ENCODE results near the gene GRIP2. TPM values are rescaled to one million over a fixed set of nuclear protein-coding genes. Genes with fewer than 3 reads are reported as not detected.

The GRIP2 gene
- total RNA-seq, 1 donor from 2014 or later, result not detected

DNA sequence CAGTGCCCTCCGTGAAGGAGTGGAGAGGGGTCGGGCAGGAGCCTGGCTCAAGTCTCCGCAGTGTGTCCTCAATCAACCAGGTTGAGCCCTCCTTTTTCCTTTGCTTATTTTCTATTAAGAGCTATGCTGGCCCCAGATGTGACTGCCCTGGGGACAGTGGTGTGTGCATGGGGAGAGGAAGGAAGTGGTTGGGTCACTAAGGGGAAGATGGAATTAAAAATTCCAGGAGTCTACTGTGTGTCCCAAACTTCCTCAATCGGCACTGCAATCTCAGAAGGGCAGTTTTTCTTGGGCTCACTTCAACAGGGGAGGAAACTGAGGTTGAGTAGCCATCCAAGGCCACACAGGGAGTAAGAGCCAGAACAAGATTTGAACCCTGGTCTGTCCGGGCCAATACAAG lies 13.7 kb upstream of the GRIP2 start:
- no peaks in the 10 kb centered on the region for H3K36me3 Mint-ChIP-seq
- no peaks in the 10 kb centered on the region for H3K79me2 ChIP-seq (ENCODE audit: low read depth)
- no peaks in the 10 kb centered on the region for H3K4me1 ChIP-seq
- no peaks in the 10 kb centered on the region for H3K36me3 ChIP-seq
- no peak overlapping the region for H3K4me3 ChIP-seq
- no peak overlapping the region for H2AFZ ChIP-seq (replicated peaks)
- H3K27ac Mint-ChIP-seq, result no peak overlapping the region
- H3K9me3 ChIP-seq (ENCODE audit: low read depth), result no peaks in the 10 kb centered on the region
- no peaks in the 10 kb centered on the region for H3K9me3 Mint-ChIP-seq
- no peak overlapping the region for H3K9ac ChIP-seq
- DNase-seq (ENCODE audit: low spot score), result no peak
- no peaks in the 10 kb centered on the region for H3F3A ChIP-seq (ENCODE audit: low read depth)
- H3K4me3 Mint-ChIP-seq, result no peak overlapping the region
- peaks cover 27% of the 10 kb centered on the region for H3K4me1 Mint-ChIP-seq
- H4K20me1 ChIP-seq (ENCODE audit: low read depth), result no peaks in the 10 kb centered on the region
- H3K27ac ChIP-seq, result no peak overlapping the region
- H3K27me3 ChIP-seq, result peaks cover 2% of the 10 kb centered on the region
- TF ChIP-seq, protein P1, sequence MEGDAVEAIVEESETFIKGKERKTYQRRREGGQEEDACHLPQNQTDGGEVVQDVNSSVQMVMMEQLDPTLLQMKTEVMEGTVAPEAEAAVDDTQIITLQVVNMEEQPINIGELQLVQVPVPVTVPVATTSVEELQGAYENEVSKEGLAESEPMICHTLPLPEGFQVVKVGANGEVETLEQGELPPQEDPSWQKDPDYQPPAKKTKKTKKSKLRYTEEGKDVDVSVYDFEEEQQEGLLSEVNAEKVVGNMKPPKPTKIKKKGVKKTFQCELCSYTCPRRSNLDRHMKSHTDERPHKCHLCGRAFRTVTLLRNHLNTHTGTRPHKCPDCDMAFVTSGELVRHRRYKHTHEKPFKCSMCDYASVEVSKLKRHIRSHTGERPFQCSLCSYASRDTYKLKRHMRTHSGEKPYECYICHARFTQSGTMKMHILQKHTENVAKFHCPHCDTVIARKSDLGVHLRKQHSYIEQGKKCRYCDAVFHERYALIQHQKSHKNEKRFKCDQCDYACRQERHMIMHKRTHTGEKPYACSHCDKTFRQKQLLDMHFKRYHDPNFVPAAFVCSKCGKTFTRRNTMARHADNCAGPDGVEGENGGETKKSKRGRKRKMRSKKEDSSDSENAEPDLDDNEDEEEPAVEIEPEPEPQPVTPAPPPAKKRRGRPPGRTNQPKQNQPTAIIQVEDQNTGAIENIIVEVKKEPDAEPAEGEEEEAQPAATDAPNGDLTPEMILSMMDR (IDR thresholded peaks at IDR 0.05), result no peak
- TF ChIP-seq EZH2 (IDR thresholded peaks at IDR 0.05), result no peak
- TF ChIP-seq EZH2phosphoT487 (IDR thresholded peaks at IDR 0.05), result no peak
- no peak overlapping the region for H3K4me2 ChIP-seq
- peaks cover 14% of the 10 kb centered on the region for H3K27me3 Mint-ChIP-seq (ENCODE audit: insufficient read depth, low read depth)

DNA sequence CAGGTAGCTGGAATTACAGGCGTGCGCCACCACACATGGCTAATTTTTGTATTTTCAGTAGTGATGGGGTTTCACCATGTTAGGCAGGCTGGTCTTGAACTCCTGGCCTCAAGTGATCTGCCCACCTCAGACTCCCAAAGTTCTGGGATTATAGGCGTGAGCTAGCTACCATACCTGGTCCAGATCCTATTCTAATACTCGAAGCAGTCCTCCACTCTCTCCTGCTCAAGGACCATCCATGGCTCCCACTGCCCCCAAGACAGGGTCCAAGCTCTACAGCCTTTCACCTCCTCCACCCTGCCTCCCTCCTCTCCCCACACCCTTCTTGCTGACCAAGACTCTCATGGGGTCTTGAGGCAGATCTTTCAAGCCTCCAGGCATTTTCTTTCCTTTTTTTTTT lies 12.6 kb upstream of the GRIP2 start:
- no peaks in the 10 kb centered on the region for H3K4me1 ChIP-seq

DNA sequence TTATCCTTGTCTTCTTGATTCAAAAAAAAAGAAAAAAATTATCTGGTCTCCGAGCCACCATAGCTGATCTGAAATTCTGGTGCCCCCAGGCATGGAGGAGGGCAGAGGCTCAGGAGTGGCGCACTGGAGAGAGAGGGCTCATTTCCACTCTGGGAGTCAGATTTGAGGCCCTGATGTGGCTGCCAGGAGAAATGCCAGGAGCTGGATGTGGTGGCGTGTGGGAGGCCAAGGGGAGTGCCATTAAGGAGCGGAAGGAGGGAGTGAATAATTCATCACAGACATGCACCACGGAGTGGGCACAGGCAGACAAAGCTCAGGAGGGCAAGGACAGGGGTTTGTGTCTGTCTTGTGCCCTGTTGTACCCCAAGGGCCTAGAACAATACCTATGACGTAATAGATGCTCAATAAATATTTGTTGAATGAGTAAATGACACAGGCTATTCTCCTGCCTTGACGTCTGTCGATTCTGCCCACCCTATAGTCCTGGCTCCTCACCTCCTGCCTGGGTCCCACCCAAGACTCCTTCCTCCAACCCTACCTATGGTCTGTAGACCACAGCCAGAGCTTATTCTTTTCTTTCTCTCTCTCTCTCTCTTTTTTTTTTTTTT lies 12.0 kb upstream of the GRIP2 start:
- Histone ChIP-seq H3K79me2 (ENCODE audit: low read depth) (no peaks in the 10 kb centered on the region), H3F3A (ENCODE audit: low read depth) (no peaks in the 10 kb centered on the region), H3K27me3 (peaks cover 8% of the 10 kb centered on the region), H4K20me1 (ENCODE audit: low read depth) (no peaks in the 10 kb centered on the region), H3K4me2 (no peak overlapping the region), H3K27ac (no peak overlapping the region), H3K4me1 (no peaks in the 10 kb centered on the region), H3K9ac (no peak overlapping the region), H3K9me3 (ENCODE audit: low read depth) (no peaks in the 10 kb centered on the region), H3K36me3 (no peaks in the 10 kb centered on the region), H2AFZ (replicated peaks) (no peak overlapping the region), H3K4me3 (no peak overlapping the region)
- TF ChIP-seq EZH2 (IDR thresholded peaks at IDR 0.05) (no peak), EZH2phosphoT487 (IDR thresholded peaks at IDR 0.05) (no peak)
- TF ChIP-seq, protein P1 (IDR thresholded peaks at IDR 0.05), result no peak
- Mint-ChIP-seq H3K36me3 (no peaks in the 10 kb centered on the region), H3K4me3 (no peak overlapping the region), H3K4me1 (peaks cover 34% of the 10 kb centered on the region), H3K9me3 (no peaks in the 10 kb centered on the region), H3K27me3 (ENCODE audit: insufficient read depth, low read depth) (peaks cover 17% of the 10 kb centered on the region), H3K27ac (no peak overlapping the region)
- DNase-seq (ENCODE audit: low spot score), result no peak

More for the DNA sequence above, 12.6 kb upstream of the GRIP2 start:
- DNase-seq (ENCODE audit: low spot score), result no peak
- Histone ChIP-seq H3K27me3 (peaks cover 8% of the 10 kb centered on the region), H3K4me3 (no peak overlapping the region), H2AFZ (replicated peaks) (no peak overlapping the region), H3K9ac (no peak overlapping the region), H3F3A (ENCODE audit: low read depth) (no peaks in the 10 kb centered on the region), H3K4me2 (no peak overlapping the region), H3K79me2 (ENCODE audit: low read depth) (no peaks in the 10 kb centered on the region), H3K36me3 (no peaks in the 10 kb centered on the region), H3K27ac (no peak overlapping the region), H4K20me1 (ENCODE audit: low read depth) (no peaks in the 10 kb centered on the region), H3K9me3 (ENCODE audit: low read depth) (no peaks in the 10 kb centered on the region)
- TF ChIP-seq EZH2 (IDR thresholded peaks at IDR 0.05) (no peak), EZH2phosphoT487 (IDR thresholded peaks at IDR 0.05) (no peak)
- TF ChIP-seq, protein P1 (IDR thresholded peaks at IDR 0.05), result no peak
- Mint-ChIP-seq H3K27ac (no peak overlapping the region), H3K4me3 (no peak overlapping the region), H3K36me3 (no peaks in the 10 kb centered on the region), H3K27me3 (ENCODE audit: insufficient read depth, low read depth) (peaks cover 17% of the 10 kb centered on the region), H3K9me3 (no peaks in the 10 kb centered on the region), H3K4me1 (peaks cover 33% of the 10 kb centered on the region)
